Neutrophil (primary cell): ENCODE results near the gene KCNQ1.

Experiments
- H3K27ac ChIP-seq: fragments of 200-600 bp; sonication (generic); 2 replicates; pipeline ENCODE4 v1.5.1; 2016; ENCODE audit warnings: mild to moderate bottlenecking, moderate library complexity
- H3K27me3 ChIP-seq: fragments of 200-600 bp; sonication (generic); 2 replicates; pipeline ENCODE4 v1.6.0; 2016; ENCODE audit warnings: mild to moderate bottlenecking
- H3K36me3 ChIP-seq: fragments of 200-600 bp; sonication (generic); 2 replicates; pipeline ENCODE4 v1.5.1; 2017
- H3K4me1 ChIP-seq, 2 experiments: fragments of 200-600 bp in 1 of 2; sonication (generic) in 1 of 2; 1 replicate in 1 of 2; 2 replicates in 1 of 2; pipeline versions ENCODE4 v1.5.1 to v1.6.1; 2013 to 2016; ENCODE audit warnings: low read depth in 1 of 2, low read length in 1 of 2, mild to moderate bottlenecking in 1 of 2, moderate library complexity in 1 of 2; ENCODE audit not compliant: control insufficient read depth in 1 of 2, insufficient read depth in 1 of 2
- H3K4me3 ChIP-seq, 2 experiments: fragments of 200-600 bp in 1 of 2; sonication (generic) in 1 of 2; 1 replicate in 1 of 2; 2 replicates in 1 of 2; pipeline ENCODE4 v1.5.1; 2013 to 2016; ENCODE audit warnings: low read depth in 1 of 2, low read length in 1 of 2, mild to moderate bottlenecking in 1 of 2, moderate library complexity in 1 of 2
- H3K9me3 ChIP-seq: fragments of 200-600 bp; sonication (generic); 2 replicates; pipeline ENCODE4 v1.5.1; 2016
- CTCF ChIP-seq: fragments of 200-600 bp; sonication (generic); IDR thresholded peaks from 2 replicates; pipeline ENCODE4 v1.5.1; 2016; ENCODE audit warnings: antibody characterized with exemption

KCNQ1 gene

GRCh38 chr11:2443881-2444820, 657 bp upstream of the KCNQ1 start, which contains the start of gene TRPM5:
TRPM5 (minus strand) TSS chr11:2444514; CDS start chr11:2423036, 21,478 bp downstream.
- Histone ChIP-seq H3K27me3 (peaks cover 54% of the 10 kb centered on the region), H3K4me3 (peak within 1 kb of the TSS; percentile 84 to 86), H3K4me1 (peaks cover 42 to 43% of the 10 kb centered on the region in 2 experiments), H3K36me3 (no peaks in the 10 kb centered on the region), H3K9me3 (no peaks in the 10 kb centered on the region), H3K27ac (peak within 1 kb of the TSS; percentile 93)
- TF ChIP-seq CTCF, result no peak

DNA sequence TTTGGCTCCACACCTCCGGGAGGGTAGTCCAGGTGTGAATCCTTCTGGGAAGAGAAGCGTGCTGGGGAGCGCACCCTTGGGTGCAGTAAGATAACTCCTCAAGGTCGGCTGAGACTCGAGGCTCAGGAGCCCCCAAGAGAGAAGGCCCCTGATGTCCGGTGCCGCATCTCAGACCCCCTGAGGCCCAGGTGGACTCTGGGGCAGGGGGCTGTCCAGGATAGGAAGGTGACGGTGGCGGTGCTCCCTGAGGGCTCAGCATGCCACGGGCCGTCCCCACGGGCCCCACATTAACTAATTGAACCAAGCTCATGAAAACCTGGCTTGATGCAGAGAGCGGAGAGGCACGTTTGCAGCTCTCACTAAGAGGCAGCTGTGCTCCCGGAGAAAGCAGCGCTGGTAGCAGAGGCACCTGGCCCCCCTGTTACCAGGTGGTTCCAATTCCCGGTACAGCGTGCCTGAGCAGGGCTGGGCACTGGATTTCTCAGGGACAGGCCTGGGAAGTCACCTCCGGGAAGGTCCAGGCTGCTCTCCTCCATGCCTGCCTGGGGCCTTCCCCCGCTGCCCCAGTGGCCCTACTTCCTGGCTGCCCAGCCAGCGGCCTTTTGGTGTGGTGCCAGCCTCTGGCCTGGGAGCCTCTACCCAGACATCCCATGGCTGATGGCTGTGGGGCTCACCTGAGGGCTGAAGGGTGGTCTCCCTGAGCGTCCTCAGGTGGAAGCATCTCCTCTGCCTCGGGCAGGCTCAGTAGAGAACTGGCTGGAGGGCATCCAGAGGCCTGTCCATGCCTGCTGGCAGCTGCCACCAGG, 1.1 kb downstream of the KCNQ1 start:
- H3K9me3 ChIP-seq, result no peaks in the 10 kb centered on the region
- H3K27ac ChIP-seq, result peak overlapping the region; percentile 93
- peaks cover 6% of the 10 kb centered on the region for H3K36me3 ChIP-seq
- TF ChIP-seq CTCF, result no peak
- H3K4me1 ChIP-seq, result peaks cover 42 to 43% of the 10 kb centered on the region in 2 experiments
- H3K4me3 ChIP-seq, result peak overlapping the region; percentile 84 to 86
- peaks cover 41% of the 10 kb centered on the region for H3K27me3 ChIP-seq

DNA sequence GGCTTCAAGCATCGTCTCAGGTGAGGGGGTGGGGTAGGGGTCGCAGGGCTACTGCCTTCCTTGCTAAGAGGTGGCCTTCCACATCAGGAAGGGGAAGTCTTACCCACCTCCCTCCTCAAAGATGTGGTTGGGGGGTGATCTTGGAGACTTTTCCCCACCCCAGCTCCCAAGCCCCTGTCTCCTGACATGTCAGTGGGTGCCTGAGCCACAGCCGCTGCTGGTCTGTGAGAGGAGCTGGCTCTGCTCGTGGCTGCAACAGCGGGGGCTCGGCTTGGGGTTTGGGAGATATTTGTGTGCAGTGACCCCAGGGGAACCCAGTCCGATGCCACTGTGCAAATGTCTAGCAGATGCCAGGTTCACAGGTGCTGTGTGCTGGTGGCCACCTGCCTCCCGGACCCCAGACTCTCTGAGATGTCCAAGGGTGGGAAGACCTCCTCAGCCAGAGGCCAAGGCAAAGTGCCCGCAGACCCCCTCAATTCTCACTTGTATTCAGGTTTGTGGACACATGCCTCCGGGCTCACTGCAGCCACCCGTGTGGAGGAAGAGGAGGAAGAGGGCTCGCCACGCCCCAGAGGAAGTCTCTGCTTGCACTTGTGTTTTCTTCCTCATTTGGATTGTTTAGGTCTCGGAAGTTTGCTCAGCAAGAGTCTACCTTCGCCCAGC, 1.9 kb downstream of the KCNQ1 start:
- Histone ChIP-seq H3K27me3 (peaks cover 33% of the 10 kb centered on the region), H3K27ac (peak overlapping the region; percentile 93), H3K4me1 (peaks cover 42 to 43% of the 10 kb centered on the region in 2 experiments), H3K36me3 (peaks cover 6% of the 10 kb centered on the region), H3K9me3 (no peaks in the 10 kb centered on the region), H3K4me3 (peak overlapping the region; percentile 84 to 86)
- TF ChIP-seq CTCF, result no peak

- Histone ChIP-seq H3K9me3 (no peaks in the 10 kb centered on the region), H3K27ac (peak overlapping the region; percentile 93), H3K27me3 (peaks cover 32% of the 10 kb centered on the region), H3K4me1 (peaks cover 42 to 43% of the 10 kb centered on the region in 2 experiments), H3K36me3 (peaks cover 6% of the 10 kb centered on the region), H3K4me3 (peak overlapping the region; percentile 84 to 86)
- no peak for TF ChIP-seq CTCF
Observed at GRCh38 chr11:2447253-2447950, 2.6 kb downstream of the KCNQ1 start.
